ENCODE data around the gene DAG1. TPM values are rescaled to one million over a fixed set of nuclear protein-coding genes. Genes with fewer than 3 reads are reported as not detected.

The DAG1 gene
- total and polyA plus RNA-seq, 11 donors: 39.9 to 218 (median 140) TPM

DNA sequence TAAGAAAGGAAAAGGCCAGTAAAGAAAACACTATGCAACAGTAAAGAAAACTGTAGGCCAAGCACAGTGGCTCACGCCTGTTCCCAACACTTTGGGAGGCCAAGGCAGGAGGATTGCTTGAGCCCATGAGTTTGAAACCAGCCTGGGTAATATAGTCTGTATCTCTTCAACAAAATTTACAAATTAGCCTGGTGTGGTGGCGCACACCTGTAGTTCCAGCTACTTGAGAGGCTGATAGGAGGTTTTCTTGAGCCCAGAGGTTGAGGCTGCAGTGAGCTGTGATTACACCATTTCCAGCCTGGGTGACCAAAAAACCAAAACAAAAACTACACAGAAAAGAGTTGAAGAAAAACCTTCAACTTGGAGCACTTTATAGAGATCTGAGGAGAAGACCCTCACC lies 31.8 kb downstream of the DAG1 start:
- ATAC-seq (no peak), DNase-seq (no peak)
- no peaks in the 10 kb centered on the region for H3K9me3 ChIP-seq
- TF ChIP-seq CTCF (IDR thresholded peaks at IDR 0.05): no peak
- no peak for TF ChIP-seq POLR2A (IDR thresholded peaks at IDR 0.05)
- H3K27ac ChIP-seq: peak overlapping the region in 11 of 12 donors; percentile 45 to 89 (median 83)
- H3K36me3 ChIP-seq: peaks cover 0 to 7% (median 0%) of the 10 kb centered on the region in 9 donors
- H3K4me1 ChIP-seq: peaks cover 0 to 45% (median 24%) of the 10 kb centered on the region in 12 donors
- 96 to 100% (median 97%) methylated on average over 2 of the region's 2 CpGs for WGBS, 4 donors
- intact Hi-C loops (cut with DNase I): no loop called here
- no peak overlapping the region for H3K4me3 ChIP-seq
- no peaks in the 10 kb centered on the region for H3K27me3 ChIP-seq

DNA sequence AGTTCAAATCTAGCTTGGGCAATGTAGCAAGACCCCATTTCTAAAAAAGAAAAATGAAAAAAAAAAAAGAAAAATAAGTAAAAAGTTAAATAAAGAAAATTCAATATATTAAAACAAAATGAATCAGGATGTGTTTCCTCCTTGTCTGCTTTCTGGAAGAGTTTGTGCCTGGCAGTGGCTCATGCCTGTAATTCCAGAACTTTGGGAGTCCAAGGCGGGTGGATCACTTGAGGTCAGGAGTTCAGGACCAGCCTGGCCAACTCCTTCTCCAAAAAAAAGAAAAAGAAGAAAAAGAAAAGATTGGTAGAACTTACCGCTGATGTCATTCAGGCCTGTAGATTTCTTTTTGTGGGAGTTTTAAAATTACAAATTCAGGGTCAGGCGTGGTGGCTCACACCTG lies 36.8 kb downstream of the DAG1 start:
- no peak for ATAC-seq
- Histone ChIP-seq H3K9me3 (no peaks in the 10 kb centered on the region), H3K27me3 (no peaks in the 10 kb centered on the region), H3K36me3 (peaks cover 0 to 25% (median 17%) of the 10 kb centered on the region in 9 donors), H3K4me1 (peaks cover 0 to 6% (median 0%) of the 10 kb centered on the region in 12 donors), H3K4me3 (no peak overlapping the region), H3K27ac (no peak overlapping the region)
- no peak for DNase-seq
- WGBS, 4 donors: 82 to 95% (median 88%) methylated on average over 3 of the region's 3 CpGs
- TF ChIP-seq CTCF (IDR thresholded peaks at IDR 0.05): no peak
- TF ChIP-seq POLR2A (IDR thresholded peaks at IDR 0.05): no peak
- intact Hi-C loops (cut with DNase I): loop anchor here in 1 of 10 donors (5.0 kb wide), 1 partner anchor 35 kb away; the partner anchor contains the start of gene DAG1

- Histone ChIP-seq H3K36me3 (peaks cover 0 to 40% (median 38%) of the 10 kb centered on the region in 9 donors), H3K4me1 (peaks cover 0 to 10% (median 0%) of the 10 kb centered on the region in 12 donors), H3K9me3 (no peaks in the 10 kb centered on the region), H3K4me3 (no peak overlapping the region), H3K27ac (no peak overlapping the region), H3K27me3 (no peaks in the 10 kb centered on the region)
- TF ChIP-seq CTCF (IDR thresholded peaks at IDR 0.05): no peak
- no peak for TF ChIP-seq POLR2A (IDR thresholded peaks at IDR 0.05)
- no peak for DNase-seq
- intact Hi-C loops (cut with DNase I): loop anchor here in 1 of 10 donors (5.0 kb wide), 1 partner anchor 37 kb away; the partner anchor contains the start of gene DAG1
- 30 to 39% (median 34%) methylated on average over 2 of the region's 2 CpGs for WGBS, 4 donors
- ATAC-seq: no peak
These were observed 39.0 kb downstream of the DAG1 start for GRCh38 chr3:49509028-49509561.

- no peaks in the 10 kb centered on the region for H3K27me3 ChIP-seq
- H3K9me3 ChIP-seq: no peaks in the 10 kb centered on the region
- TF ChIP-seq POLR2A (IDR thresholded peaks at IDR 0.05): no peak
- no peak for TF ChIP-seq CTCF (IDR thresholded peaks at IDR 0.05)
- DNase-seq (no peak), ATAC-seq (no peak)
- H3K4me1 ChIP-seq: peaks cover 0 to 18% (median 2%) of the 10 kb centered on the region in 12 donors
- no peak overlapping the region for H3K27ac ChIP-seq
- peaks cover 0 to 62% (median 48%) of the 10 kb centered on the region in 9 donors for H3K36me3 ChIP-seq
- H3K4me3 ChIP-seq: no peak overlapping the region
- intact Hi-C loops (cut with DNase I): no loop called here
- 59 to 78% (median 68%) methylated on average over 2 of the region's 2 CpGs for WGBS, 4 donors
These were observed 41.6 kb downstream of the DAG1 start for GRCh38 chr3:49511639-49512038.
